ENCODE measurements around the gene SIGLEC15. TPM values are rescaled to one million over a fixed set of nuclear protein-coding genes. Genes with fewer than 3 reads are reported as not detected.

The SIGLEC15 gene
- polyA plus RNA-seq, 2 of the 4 experiments (the other 2 are of a cell fraction), result not detected

- FAIRE-seq, result no peak
- H3K27ac ChIP-seq, result peak overlapping the region; percentile 14 to 62; a peak in 2 of 6 replicates
- H3K4me2 ChIP-seq, result no peak overlapping the region
- no peak for DNase-seq (ENCODE audit: low read depth in 1 of 2, low spot score in 1 of 2)
- no peak for ATAC-seq
- ChIA-PET POLR2A (no interaction called here), CTCF (no interaction called here)
- WGBS (ENCODE audit: missing lambda C conversion rate), result no CpG with 5 or more reads among the region's 1 CpG
- peaks cover 14% of the 10 kb centered on the region; the same call in 2 of the 3 replicates for H3K4me1 ChIP-seq
- no peak overlapping the region for H3K4me3 ChIP-seq
- no peaks in the 10 kb centered on the region for H3K9me3 ChIP-seq
- no peak for TF ChIP-seq HOXB5 (CRISPR knock-in tag; IDR thresholded peaks at IDR 0.05)
- no peak for TF ChIP-seq POLR2AphosphoS2 (conservative IDR thresholded peaks at IDR 0.05; ENCODE audit: low read length)
- no peak for TF ChIP-seq CTCF (IDR thresholded peaks at IDR 0.05)
- TF ChIP-seq ZNF302 (CRISPR knock-in tag; IDR thresholded peaks at IDR 0.05), result no peak
- no peak for TF ChIP-seq HMGXB4 (CRISPR knock-in tag; IDR thresholded peaks at IDR 0.05; ENCODE audit: borderline replicate concordance)
- TF ChIP-seq RCOR1 (IDR thresholded peaks at IDR 0.05; ENCODE audit: low read depth, low read length), result no peak
- no peak for TF ChIP-seq ZSCAN20 (CRISPR knock-in tag; IDR thresholded peaks at IDR 0.05)
- no peak for TF ChIP-seq KDM1A (IDR thresholded peaks at IDR 0.05; ENCODE audit: low read depth)
- TF ChIP-seq SREBF2 (IDR thresholded peaks at IDR 0.05), result no peak
- no peak for TF ChIP-seq JUNB (IDR thresholded peaks at IDR 0.05)
- TF ChIP-seq ZC3H11A (IDR thresholded peaks at IDR 0.05), result no peak
- TF ChIP-seq EHMT2 (IDR thresholded peaks at IDR 0.05; ENCODE audit: low read depth), result no peak
Measured at GRCh38 chr18:45782662-45783061, 42.8 kb upstream of the SIGLEC15 start.

DNA sequence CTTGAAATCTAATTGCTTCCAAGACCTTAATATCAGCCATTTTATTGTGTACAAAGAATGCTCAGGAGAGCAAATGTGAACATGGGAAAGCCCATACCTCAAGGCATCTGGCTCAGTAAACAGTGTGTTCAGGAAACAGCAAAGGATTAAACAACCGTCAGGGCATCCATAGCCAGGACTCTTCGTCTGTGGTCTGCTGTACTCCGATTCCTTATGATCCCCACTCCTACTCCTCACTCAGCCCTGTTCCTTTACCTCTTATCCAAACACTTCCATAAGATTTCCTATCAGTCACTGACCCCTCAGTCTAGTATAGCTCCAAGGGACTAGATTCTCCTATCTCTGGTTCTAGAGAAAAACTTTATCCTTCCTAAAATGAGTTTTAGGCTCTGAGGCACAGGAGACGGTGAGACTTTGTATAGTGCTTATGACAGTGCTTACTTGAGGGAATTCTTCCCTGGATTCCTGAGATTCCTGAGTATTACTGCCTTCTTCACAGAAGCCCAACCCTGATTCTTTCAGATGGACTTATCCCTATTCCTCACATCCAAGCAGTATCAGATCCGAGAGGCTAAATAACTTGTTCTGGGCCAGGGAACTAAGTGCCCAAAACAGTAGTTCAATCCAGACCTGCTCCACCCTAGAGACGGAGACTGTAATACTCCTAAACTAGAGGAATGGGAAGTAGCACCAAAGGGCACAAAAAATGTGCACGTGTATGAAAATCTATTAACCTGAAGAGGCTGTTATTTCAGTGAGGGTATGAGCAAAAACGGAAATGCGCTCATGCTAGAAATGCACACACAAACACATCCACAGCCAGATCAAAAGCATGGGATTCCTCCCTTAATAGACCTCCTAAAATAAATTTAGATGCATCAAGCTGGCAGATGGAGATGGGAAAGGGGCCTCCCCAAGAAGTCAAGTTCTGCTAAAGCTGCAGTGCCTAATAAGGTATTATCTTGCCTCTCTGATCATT lies 42.1 kb upstream of the SIGLEC15 start:
- POLR2A ChIA-PET, result no interaction called here
- TF ChIP-seq HES2 (IDR thresholded peaks at IDR 0.05), result no peak
- no peak for TF ChIP-seq ELK1 (IDR thresholded peaks at IDR 0.05; ENCODE audit: low read depth, low read length)
- TF ChIP-seq MAZ (IDR thresholded peaks at IDR 0.05; ENCODE audit: borderline replicate concordance, low read depth, low read length), result no peak
- TF ChIP-seq, protein P1, sequence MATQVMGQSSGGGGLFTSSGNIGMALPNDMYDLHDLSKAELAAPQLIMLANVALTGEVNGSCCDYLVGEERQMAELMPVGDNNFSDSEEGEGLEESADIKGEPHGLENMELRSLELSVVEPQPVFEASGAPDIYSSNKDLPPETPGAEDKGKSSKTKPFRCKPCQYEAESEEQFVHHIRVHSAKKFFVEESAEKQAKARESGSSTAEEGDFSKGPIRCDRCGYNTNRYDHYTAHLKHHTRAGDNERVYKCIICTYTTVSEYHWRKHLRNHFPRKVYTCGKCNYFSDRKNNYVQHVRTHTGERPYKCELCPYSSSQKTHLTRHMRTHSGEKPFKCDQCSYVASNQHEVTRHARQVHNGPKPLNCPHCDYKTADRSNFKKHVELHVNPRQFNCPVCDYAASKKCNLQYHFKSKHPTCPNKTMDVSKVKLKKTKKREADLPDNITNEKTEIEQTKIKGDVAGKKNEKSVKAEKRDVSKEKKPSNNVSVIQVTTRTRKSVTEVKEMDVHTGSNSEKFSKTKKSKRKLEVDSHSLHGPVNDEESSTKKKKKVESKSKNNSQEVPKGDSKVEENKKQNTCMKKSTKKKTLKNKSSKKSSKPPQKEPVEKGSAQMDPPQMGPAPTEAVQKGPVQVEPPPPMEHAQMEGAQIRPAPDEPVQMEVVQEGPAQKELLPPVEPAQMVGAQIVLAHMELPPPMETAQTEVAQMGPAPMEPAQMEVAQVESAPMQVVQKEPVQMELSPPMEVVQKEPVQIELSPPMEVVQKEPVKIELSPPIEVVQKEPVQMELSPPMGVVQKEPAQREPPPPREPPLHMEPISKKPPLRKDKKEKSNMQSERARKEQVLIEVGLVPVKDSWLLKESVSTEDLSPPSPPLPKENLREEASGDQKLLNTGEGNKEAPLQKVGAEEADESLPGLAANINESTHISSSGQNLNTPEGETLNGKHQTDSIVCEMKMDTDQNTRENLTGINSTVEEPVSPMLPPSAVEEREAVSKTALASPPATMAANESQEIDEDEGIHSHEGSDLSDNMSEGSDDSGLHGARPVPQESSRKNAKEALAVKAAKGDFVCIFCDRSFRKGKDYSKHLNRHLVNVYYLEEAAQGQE (IDR thresholded peaks at IDR 0.05), result no peak
- no peak for TF ChIP-seq HOXB5 (CRISPR knock-in tag; IDR thresholded peaks at IDR 0.05)
- no peak for TF ChIP-seq SREBF2 (IDR thresholded peaks at IDR 0.05)
- TF ChIP-seq POLR2AphosphoS2 (conservative IDR thresholded peaks at IDR 0.05; ENCODE audit: low read length), result no peak
- TF ChIP-seq ATOH8 (CRISPR knock-in tag; IDR thresholded peaks at IDR 0.05; ENCODE audit: low read depth), result no peak
- TF ChIP-seq EHMT2 (IDR thresholded peaks at IDR 0.05; ENCODE audit: low read depth), result no peak
- TF ChIP-seq ZSCAN20 (CRISPR knock-in tag; IDR thresholded peaks at IDR 0.05), result no peak
- no peak for TF ChIP-seq BCL3 (IDR thresholded peaks at IDR 0.05)
- H3K4me1 ChIP-seq, result peaks cover 14% of the 10 kb centered on the region; the same call in 2 of the 3 replicates
- 63% methylated on average over 9 of the region's 9 CpGs for WGBS (ENCODE audit: missing lambda C conversion rate)
- peak overlapping the region; percentile 34; the same call in 2 of the 3 replicates for H3K4me2 ChIP-seq
- H3K9me3 ChIP-seq, result no peaks in the 10 kb centered on the region
- peak in 1 of 2 experiments; percentile 78; a peak in 4 of 6 replicates for ATAC-seq
- no peak overlapping the region for H3K4me3 ChIP-seq
- CTCF ChIA-PET, result no interaction called here
- peak in 1 of 2 experiments; percentile 30 for DNase-seq (ENCODE audit: low read depth in 1 of 2, low spot score in 1 of 2)
- H3K27ac ChIP-seq, result peak overlapping the region; percentile 14 to 62; a peak in 2 of 6 replicates
- no peak for FAIRE-seq
